ENCODE data around the gene FIZ1.

Gene FIZ1

GRCh38 chr19:55554302-55554701, 45.0 kb downstream of the FIZ1 start:
- no peak for TF ChIP-seq FOXP2 (optimal IDR thresholded peaks at IDR 0.05; ENCODE audit: borderline replicate concordance, extremely low read depth, extremely low read length, insufficient read depth)
- no peak for TF ChIP-seq SIN3A (IDR thresholded peaks at IDR 0.05; ENCODE audit: borderline replicate concordance, insufficient read depth, low read length)
- no peak for TF ChIP-seq TAF1 (IDR thresholded peaks at IDR 0.05; ENCODE audit: borderline replicate concordance, insufficient read depth, low read length)
- TF ChIP-seq POLR2AphosphoS5 (IDR thresholded peaks at IDR 0.05; ENCODE audit: low read depth, low read length) = no peak
- no peak for TF ChIP-seq REST (IDR thresholded peaks at IDR 0.05; ENCODE audit: insufficient read depth in 1 of 2, low read depth in 2 of 2, low read length in 2 of 2)

GRCh38 chr19:55553217-55554182, 45.8 kb downstream of the FIZ1 start:
- TF ChIP-seq SIN3A (IDR thresholded peaks at IDR 0.05; ENCODE audit: borderline replicate concordance, insufficient read depth, low read length) (no peak), POLR2AphosphoS5 (IDR thresholded peaks at IDR 0.05; ENCODE audit: low read depth, low read length) (no peak), FOXP2 (optimal IDR thresholded peaks at IDR 0.05; ENCODE audit: borderline replicate concordance, extremely low read depth, extremely low read length, insufficient read depth) (no peak), TAF1 (IDR thresholded peaks at IDR 0.05; ENCODE audit: borderline replicate concordance, insufficient read depth, low read length) (no peak), REST (IDR thresholded peaks at IDR 0.05; ENCODE audit: insufficient read depth in 1 of 2, low read depth in 2 of 2, low read length in 2 of 2) (no peak)

GRCh38 chr19:55552620-55553019, 46.7 kb downstream of the FIZ1 start:
- no peak for TF ChIP-seq POLR2AphosphoS5 (IDR thresholded peaks at IDR 0.05; ENCODE audit: low read depth, low read length)
- TF ChIP-seq REST (IDR thresholded peaks at IDR 0.05; ENCODE audit: insufficient read depth in 1 of 2, low read depth in 2 of 2, low read length in 2 of 2) = no peak
- TF ChIP-seq TAF1 (IDR thresholded peaks at IDR 0.05; ENCODE audit: borderline replicate concordance, insufficient read depth, low read length) = no peak
- TF ChIP-seq FOXP2 (optimal IDR thresholded peaks at IDR 0.05; ENCODE audit: borderline replicate concordance, extremely low read depth, extremely low read length, insufficient read depth) = no peak
- TF ChIP-seq SIN3A (IDR thresholded peaks at IDR 0.05; ENCODE audit: borderline replicate concordance, insufficient read depth, low read length) = no peak

- no peak for TF ChIP-seq REST (IDR thresholded peaks at IDR 0.05; ENCODE audit: insufficient read depth in 1 of 2, low read depth in 2 of 2, low read length in 2 of 2)
- no peak for TF ChIP-seq POLR2AphosphoS5 (IDR thresholded peaks at IDR 0.05; ENCODE audit: low read depth, low read length)
- no peak for TF ChIP-seq SIN3A (IDR thresholded peaks at IDR 0.05; ENCODE audit: borderline replicate concordance, insufficient read depth, low read length)
- no peak for TF ChIP-seq TAF1 (IDR thresholded peaks at IDR 0.05; ENCODE audit: borderline replicate concordance, insufficient read depth, low read length)
- TF ChIP-seq FOXP2 (optimal IDR thresholded peaks at IDR 0.05; ENCODE audit: borderline replicate concordance, extremely low read depth, extremely low read length, insufficient read depth) = no peak
These were observed 47.1 kb downstream of the FIZ1 start for GRCh38 chr19:55552206-55552605.
